Prostate gland (tissue), 2 donors: ENCODE measurements around the gene GALNT4.

Source experiments
- POLR2A ChIP-seq: fragments of 450-650 bp; IDR thresholded peaks from one replicate; pipeline ENCODE4 v1.6.1; 2016; ENCODE audit warnings: antibody characterized with exemption, mild to moderate bottlenecking
- POLR2AphosphoS5 ChIP-seq: sonication (generic); formaldehyde crosslinking; IDR thresholded peaks from one replicate; pipeline ENCODE4 v1.6.1; 2017; ENCODE audit warnings: antibody characterized with exemption
- TF ChIP-seq, protein P1 (sequence below), 4 experiments: fragments of 200-600 bp in 2 of 4; fragments of 450-650 bp in 2 of 4; sonication (generic) in 2 of 4; IDR thresholded peaks; 1 replicate in 3 of 4; 2 replicates in 1 of 4; pipeline ENCODE4 v1.5.1; 2016 to 2019; ENCODE audit warnings: antibody characterized with exemption in 4 of 4, mild to moderate bottlenecking in 2 of 4, moderate library complexity in 2 of 4

DNA sequence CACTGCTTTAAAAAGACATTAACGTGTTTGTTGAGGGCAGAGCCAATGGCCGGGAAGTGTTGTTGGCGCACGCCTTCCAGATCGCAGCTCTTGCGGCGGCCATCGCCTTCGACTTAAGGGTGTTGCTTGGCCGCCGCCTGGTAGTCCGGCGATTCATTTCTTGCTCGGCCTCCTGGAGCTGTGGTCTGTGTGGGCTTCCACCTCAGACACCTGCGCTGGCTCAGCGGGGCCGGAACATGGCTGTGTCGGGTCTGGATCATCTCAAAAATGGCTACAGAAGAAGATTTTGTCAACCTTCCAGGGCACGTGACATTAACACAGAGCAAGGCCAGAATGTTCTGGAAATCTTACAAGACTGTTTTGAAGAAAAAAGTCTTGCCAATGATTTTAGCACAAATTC lies 24.7 kb downstream of the GALNT4 start:
- TF ChIP-seq, protein P1, sequence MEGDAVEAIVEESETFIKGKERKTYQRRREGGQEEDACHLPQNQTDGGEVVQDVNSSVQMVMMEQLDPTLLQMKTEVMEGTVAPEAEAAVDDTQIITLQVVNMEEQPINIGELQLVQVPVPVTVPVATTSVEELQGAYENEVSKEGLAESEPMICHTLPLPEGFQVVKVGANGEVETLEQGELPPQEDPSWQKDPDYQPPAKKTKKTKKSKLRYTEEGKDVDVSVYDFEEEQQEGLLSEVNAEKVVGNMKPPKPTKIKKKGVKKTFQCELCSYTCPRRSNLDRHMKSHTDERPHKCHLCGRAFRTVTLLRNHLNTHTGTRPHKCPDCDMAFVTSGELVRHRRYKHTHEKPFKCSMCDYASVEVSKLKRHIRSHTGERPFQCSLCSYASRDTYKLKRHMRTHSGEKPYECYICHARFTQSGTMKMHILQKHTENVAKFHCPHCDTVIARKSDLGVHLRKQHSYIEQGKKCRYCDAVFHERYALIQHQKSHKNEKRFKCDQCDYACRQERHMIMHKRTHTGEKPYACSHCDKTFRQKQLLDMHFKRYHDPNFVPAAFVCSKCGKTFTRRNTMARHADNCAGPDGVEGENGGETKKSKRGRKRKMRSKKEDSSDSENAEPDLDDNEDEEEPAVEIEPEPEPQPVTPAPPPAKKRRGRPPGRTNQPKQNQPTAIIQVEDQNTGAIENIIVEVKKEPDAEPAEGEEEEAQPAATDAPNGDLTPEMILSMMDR (IDR thresholded peaks at IDR 0.05): no peak
- TF ChIP-seq POLR2A (no peak), POLR2AphosphoS5 (no peak)
